Measurements from ENCODE around the gene MTPN. TPM values are rescaled to one million over a fixed set of nuclear protein-coding genes. Genes with fewer than 3 reads are reported as not detected.
A peak's percentile ranks its signal among the peaks of the same experiment; 100 is the strongest.

Gene MTPN
- total RNA-seq, 1 experiment from 2014 or later: 205 TPM

- DNase-seq (ENCODE audit: low spot score): no peak
Measured at GRCh38 chr7:135925210-135925609, 51.9 kb downstream of the MTPN start.

DNA sequence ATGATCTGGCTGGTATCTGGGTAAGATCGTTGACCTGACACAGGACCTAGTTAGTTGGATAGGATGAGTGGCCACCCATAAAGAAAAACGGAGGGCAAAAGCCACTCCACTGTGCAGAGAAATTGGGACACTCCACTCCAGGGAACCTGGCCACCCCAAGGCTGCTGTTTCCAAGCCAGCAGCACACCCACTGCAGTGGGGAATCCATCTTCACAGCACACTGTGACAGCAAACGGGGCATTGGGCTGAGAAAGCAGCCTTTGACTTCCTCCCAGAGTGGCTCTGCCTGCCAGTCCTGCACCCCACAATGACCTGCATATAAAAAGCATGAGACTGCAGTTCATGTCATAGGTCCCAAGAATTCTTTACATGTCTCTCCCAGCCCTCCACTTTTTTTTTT lies 52.9 kb downstream of the MTPN start:
- no peak for DNase-seq (ENCODE audit: low spot score)

GRCh38 chr7:135922263-135922662 lies 54.9 kb downstream of the MTPN start:
- no peak for DNase-seq (ENCODE audit: low spot score)

DNA sequence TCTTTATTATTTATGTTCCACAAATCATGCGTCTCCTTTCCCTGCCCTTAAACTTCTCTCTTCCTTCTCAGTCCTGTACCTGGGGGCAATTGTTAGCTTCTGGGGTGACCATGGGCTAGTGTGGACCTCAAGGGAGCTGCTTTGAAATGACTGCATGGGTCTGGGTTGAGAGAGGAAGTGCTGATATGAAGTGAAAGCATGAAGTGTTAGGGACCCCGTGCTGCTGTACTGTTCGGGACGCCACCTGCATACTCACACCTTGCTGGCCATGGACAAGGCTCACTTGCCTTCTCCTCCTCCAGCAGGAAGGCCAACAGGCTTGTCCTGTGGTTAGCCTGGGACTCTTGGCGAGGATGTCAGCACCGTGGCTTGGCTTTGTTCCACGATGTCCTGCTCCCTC lies 56.7 kb downstream of the MTPN start:
- DNase-seq (ENCODE audit: low spot score): no peak

GRCh38 chr7:135919071-135919841 lies 57.9 kb downstream of the MTPN start:
- DNase-seq (ENCODE audit: low spot score): no peak

DNA sequence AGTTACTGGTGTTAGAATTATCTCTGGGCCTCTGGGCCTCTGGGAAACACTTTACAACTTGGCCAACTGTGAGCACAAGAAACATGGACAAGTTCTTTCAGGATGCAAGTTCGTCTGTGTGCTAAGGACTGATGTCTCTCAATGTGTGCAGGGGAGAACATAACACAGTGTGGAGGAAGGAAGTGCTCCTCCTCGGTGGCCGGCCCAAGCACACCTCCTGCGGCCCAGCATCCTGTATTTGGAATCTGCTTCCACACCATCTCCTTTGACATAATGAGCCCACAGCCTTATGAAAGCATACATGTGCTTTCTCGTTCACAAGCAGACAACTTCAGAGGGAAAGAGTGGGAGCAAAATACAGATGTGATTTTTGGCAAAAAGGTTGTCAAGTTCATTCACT lies 59.0 kb downstream of the MTPN start:
- DNase-seq (ENCODE audit: low spot score): no peak

- DNase-seq (ENCODE audit: low spot score): no peak
Measured at GRCh38 chr7:135917721-135918120, 59.4 kb downstream of the MTPN start.

- no peak for DNase-seq (ENCODE audit: low spot score)
Measured at GRCh38 chr7:135914346-135914745, 62.8 kb downstream of the MTPN start.

GRCh38 chr7:135913404-135913803 lies 63.8 kb downstream of the MTPN start:
- DNase-seq (ENCODE audit: low spot score): no peak

DNA sequence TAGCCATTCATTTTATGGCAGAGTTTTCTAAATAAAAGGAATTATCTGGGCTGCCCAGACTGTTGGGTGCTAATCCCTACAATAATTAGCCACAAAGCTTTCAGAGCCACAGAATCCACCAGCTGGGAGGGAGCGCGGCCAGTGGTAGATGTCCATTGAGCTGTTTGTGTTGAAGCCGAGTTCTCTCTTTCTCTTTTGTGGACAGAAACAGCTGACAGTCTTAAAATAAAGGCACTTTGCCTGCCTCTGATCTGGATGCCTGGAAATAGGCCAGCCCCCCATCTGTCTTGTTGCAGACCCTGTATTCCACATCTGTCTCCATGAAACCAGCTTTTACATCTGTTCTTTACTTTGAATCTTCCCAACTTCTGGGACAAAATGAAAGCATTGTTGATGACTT lies 66.1 kb downstream of the MTPN start:
- no peak for DNase-seq (ENCODE audit: low spot score)

DNA sequence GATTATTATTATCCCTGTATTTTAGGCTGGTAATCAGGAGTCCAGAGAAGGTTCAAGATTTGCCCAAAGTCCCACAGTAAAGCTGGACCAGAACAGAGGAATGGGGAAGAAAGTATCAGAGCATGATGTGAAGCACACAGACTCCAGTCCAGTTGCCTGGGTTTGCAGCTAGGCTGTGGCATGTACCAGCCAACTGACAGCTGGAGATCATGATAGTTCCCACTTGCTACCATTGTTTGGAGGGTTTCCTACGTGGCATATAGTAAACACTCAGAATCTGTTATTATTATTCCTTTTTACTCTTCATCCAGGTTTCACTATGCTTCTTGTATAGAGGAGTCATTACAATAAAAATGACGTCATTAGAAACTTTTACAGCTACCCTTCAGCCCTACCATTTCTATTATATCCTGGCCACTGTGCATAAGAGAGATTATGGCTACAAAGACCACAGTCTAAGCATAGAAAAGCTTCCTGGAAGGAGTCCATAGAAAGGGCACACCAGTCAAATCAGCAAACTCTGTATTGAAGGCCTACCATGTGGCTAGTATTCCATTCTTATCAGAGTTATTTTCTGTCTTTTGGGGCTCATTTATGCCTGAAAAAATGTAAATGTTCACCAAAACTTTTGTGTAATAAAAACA lies 66.6 kb downstream of the MTPN start:
- no peak for DNase-seq (ENCODE audit: low spot score)

- no peak for DNase-seq (ENCODE audit: low spot score)
Measured at GRCh38 chr7:135905858-135906257, 71.3 kb downstream of the MTPN start.

GRCh38 chr7:135905355-135905754 lies 71.8 kb downstream of the MTPN start:
- peak; percentile 21 for DNase-seq (ENCODE audit: low spot score)

DNA sequence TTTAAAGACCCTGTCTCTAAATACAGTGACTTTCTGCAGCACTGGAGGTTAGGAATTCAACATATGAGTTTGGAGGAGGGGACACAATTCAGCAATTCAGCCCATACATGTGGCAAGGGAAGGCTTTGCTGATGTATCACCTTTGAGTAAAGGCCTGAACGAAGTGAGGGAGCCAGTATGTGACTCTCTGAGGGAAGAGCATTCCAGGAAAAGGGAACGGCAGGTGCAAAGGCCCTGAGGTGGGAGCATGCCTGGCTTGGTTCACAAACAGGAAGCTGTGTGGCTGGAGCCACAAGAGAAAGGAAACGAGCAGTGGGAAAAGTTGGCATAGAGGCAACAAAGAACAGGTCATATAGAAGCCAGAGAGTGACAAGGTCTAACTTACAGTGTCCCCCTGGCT lies 72.9 kb downstream of the MTPN start:
- no peak for DNase-seq (ENCODE audit: low spot score)

DNA sequence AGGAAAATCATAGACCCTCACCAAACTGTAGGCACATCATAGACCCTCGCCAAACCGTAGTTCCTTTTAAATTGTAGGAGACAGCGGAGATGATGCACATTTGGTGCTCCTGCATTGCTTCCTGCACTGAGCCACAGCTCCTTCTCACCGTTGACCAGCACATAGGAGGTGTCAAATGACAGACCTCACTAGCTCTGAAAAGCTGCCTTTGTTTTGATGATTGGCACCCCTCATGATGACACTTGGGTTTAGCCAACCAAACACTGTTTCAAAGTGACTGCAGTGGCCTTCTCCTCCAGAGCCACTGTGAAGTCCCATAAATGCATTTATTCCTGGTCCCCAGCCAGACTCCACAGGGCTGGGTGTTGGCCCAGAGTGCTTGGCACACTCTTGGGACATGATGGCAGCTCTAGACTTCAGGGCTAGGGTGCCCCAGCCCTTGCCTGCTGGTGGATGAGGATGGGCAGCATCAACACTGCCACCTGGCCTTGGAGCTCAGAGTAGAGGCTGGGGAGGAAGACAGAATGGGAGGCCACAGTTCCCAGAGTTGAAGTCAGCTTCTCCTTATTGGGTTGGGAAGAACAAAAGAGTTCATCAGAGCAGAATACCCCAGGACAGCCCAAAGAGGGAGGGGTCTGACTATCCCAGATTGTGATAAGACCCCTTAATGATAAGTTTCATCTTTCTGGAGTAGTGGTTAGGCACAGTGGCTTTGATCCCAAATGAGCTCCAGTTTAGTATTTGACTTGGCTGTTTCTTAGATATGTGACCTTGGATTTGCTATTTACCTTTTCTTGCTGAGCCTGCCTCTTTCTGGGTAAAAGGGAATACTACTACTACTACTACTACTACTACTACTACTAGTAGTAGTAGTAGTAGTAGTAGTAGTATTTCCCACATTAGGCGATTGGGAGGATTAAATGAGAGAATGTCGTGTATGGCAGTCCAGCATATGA lies 75.3 kb downstream of the MTPN start:
- DNase-seq (ENCODE audit: low spot score): no peak

DNA sequence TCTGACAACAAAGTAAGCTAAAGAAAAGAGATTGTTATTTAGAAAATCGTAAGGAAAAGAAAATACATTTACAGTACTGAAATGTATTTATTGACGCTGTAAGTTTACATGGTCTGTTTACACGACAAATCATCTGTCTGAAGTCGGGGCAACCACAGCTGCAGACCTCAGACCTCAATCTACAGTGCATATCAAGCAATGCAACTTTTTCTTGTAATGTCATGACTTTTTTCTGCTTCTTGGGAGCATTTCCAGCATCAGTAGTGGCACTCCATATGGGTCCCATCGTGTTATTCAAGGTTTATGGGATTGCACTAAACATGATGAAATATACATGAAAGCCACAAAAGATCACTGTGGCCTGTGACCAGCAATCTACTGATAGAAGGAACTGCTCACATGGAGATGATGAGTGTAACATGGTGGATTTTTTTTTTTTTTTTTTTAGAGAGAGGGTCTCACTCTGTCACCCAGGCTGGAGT lies 77.1 kb downstream of the MTPN start:
- DNase-seq (ENCODE audit: low spot score): peak; percentile 23

DNA sequence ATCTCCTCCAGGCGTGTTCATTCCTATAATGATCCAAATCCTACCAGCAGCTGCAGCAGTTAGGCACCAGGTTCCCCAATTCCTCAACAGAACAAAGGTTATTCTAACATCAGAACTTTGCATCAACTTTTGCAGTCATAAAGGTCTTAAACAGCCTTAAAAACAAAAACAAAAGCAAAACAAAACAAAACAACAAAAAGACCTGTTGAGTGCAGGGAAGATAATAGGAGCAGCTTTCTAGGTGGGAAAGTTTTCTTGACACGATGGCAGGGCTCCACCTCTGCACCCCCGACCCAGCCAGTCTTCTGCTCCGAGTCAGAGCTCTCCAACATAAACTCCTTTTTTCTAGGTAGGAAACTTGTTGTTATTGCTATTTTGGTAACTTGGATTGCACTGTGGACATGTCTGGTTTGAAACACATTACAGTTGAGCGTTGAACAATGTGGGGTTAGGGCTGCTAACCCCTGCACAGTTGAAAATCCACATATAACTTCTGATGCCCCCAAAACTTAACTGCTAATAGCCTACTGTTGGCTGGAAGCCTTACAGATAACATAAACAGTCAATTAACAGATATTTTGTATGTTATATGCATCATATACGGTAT lies 77.6 kb downstream of the MTPN start:
- DNase-seq (ENCODE audit: low spot score): no peak

DNA sequence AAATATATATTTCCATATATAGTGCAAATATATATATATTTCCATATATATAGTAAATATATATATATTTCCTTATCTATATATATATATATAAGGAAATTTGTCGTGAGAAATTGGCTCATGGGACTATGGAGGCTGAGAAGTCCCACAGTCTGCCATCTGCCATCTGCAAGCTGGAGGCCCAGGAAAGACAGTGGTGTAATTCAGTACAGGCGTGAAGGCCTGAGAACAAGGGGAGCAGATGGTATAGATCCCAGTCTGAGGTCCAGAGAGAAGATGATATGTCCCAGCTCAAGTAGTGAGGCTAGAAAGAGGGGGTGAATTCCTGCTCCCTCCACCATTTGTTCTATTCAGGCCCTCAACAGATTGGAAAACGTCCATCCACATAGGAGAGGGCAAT lies 78.9 kb downstream of the MTPN start:
- no peak for DNase-seq (ENCODE audit: low spot score)

- no peak for DNase-seq (ENCODE audit: low spot score)
Measured at GRCh38 chr7:135894816-135895215, 82.3 kb downstream of the MTPN start.

GRCh38 chr7:135889823-135890222 lies 87.3 kb downstream of the MTPN start:
- DNase-seq (ENCODE audit: low spot score): no peak

- no peak for DNase-seq (ENCODE audit: low spot score)
Measured at GRCh38 chr7:135888740-135889139, 88.4 kb downstream of the MTPN start.

Measured in H4 (cell line).